GM12801 (cell line): Measurements from ENCODE around the gene AADACL3.

ENCODE experiments used
- TF ChIP-seq, protein P1 (sequence below): IDR thresholded peaks from one replicate; pipeline ENCODE4 v1.5.1; 2011; ENCODE audit warnings: control low read depth; ENCODE audit not compliant: insufficient read length; ENCODE audit errors: extremely low read depth

Gene AADACL3

GRCh38 chr1:12690156-12690555, 25.8 kb upstream of the AADACL3 start:
- TF ChIP-seq, protein P1, sequence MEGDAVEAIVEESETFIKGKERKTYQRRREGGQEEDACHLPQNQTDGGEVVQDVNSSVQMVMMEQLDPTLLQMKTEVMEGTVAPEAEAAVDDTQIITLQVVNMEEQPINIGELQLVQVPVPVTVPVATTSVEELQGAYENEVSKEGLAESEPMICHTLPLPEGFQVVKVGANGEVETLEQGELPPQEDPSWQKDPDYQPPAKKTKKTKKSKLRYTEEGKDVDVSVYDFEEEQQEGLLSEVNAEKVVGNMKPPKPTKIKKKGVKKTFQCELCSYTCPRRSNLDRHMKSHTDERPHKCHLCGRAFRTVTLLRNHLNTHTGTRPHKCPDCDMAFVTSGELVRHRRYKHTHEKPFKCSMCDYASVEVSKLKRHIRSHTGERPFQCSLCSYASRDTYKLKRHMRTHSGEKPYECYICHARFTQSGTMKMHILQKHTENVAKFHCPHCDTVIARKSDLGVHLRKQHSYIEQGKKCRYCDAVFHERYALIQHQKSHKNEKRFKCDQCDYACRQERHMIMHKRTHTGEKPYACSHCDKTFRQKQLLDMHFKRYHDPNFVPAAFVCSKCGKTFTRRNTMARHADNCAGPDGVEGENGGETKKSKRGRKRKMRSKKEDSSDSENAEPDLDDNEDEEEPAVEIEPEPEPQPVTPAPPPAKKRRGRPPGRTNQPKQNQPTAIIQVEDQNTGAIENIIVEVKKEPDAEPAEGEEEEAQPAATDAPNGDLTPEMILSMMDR = no peak

GRCh38 chr1:12692967-12693782, 22.7 kb upstream of the AADACL3 start:
- TF ChIP-seq, protein P1 = no peak

DNA sequence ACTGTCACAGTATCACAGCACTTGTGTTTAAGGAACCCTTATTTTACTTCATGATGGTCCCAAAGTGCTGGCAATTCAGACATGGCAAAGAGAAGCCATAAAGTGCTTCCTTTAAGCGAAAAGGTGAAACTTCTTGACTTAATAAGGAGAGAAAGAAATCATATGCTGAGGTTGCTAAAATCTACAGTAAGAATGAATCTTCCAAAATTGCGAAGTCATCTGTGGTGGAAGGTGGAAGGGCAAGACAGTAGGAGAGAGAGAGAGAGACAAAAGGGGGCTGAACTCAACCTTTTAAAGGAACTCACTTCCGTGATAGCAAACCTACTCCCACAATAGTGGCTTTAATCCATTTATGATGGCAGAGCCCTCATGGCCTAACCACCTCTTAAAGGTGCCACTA, 19.3 kb upstream of the AADACL3 start:
- TF ChIP-seq, protein P1 = no peak

- TF ChIP-seq, protein P1 = no peak
Observed at GRCh38 chr1:12697397-12697796, 18.5 kb upstream of the AADACL3 start.

- TF ChIP-seq, protein P1 = no peak
Observed at GRCh38 chr1:12703821-12704451, 12.0 kb upstream of the AADACL3 start.

DNA sequence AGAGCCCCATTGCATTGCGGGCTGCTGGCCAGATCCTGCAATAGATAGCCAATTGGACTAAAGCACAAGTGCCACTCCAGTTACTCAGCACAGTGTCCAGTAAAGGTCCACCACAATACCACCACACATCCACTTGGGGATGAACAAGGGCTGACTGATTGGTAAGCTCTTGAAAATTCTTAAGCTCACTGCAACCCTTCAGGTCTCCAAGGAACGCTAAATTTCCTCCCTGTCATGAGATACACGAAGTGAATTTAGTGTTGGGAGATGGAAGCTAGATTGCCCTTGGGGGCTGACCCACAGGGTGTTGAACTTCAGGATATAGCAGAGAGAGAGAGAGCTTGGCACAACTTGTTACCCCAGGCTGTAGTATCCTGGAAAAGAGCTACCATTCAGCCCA, 9.8 kb upstream of the AADACL3 start:
- TF ChIP-seq, protein P1 = no peak

- TF ChIP-seq, protein P1 = no peak
Observed at GRCh38 chr1:12708396-12709090, 7.4 kb upstream of the AADACL3 start.
